H9 (cell line): ENCODE measurements around the gene CCKAR. TPM values are rescaled to one million over a fixed set of nuclear protein-coding genes. Genes with fewer than 3 reads are reported as not detected.

Experiments used
- DNase-seq: peaks from one replicate; pipeline ENCODE4 v3.0.0-alpha.2; 2017
- H2AFZ ChIP-seq: one replicate; pipeline ENCODE4 v1.6.1; 2013; ENCODE audit warnings: mild to moderate bottlenecking, low read length, control low read depth, moderate library complexity
- H2AK5ac ChIP-seq: 2 replicates; pipeline ENCODE4 v1.6.1; 2013; ENCODE audit warnings: low read length, control low read depth, mixed read lengths; ENCODE audit not compliant: insufficient read length
- H2BK120ac ChIP-seq: one replicate; pipeline ENCODE4 v1.6.1; 2013; ENCODE audit warnings: low read depth, mild to moderate bottlenecking, low read length, control low read depth, inconsistent platforms; ENCODE audit not compliant: poor library complexity, severe bottlenecking
- H2BK12ac ChIP-seq: 2 replicates; pipeline ENCODE4 v1.6.1; 2013; ENCODE audit warnings: low read length, control low read depth, mixed read lengths, low read depth; ENCODE audit not compliant: insufficient read length
- H2BK15ac ChIP-seq: 2 replicates; pipeline ENCODE4 v1.6.1; 2013; ENCODE audit warnings: low read depth, low read length, control low read depth
- H2BK20ac ChIP-seq: one replicate; pipeline ENCODE4 v1.6.1; 2013; ENCODE audit warnings: low read depth, mild to moderate bottlenecking, low read length, control low read depth, inconsistent platforms; ENCODE audit not compliant: poor library complexity, severe bottlenecking
- H2BK5ac ChIP-seq: 2 replicates; pipeline ENCODE4 v1.6.1; 2013; ENCODE audit warnings: low read length, control low read depth, mixed read lengths; ENCODE audit not compliant: insufficient read length
- H3K14ac ChIP-seq: 2 replicates; pipeline ENCODE4 v1.6.1; 2013; ENCODE audit warnings: low read length, control low read depth; ENCODE audit not compliant: insufficient read depth
- H3K18ac ChIP-seq: 2 replicates; pipeline ENCODE4 v1.6.1; 2013; ENCODE audit warnings: low read depth, mild to moderate bottlenecking, mixed read lengths, low read length, control low read depth; ENCODE audit not compliant: insufficient read length
- H3K23ac ChIP-seq: 2 replicates; pipeline ENCODE4 v1.6.1; 2013; ENCODE audit warnings: low read length, control low read depth, mixed read lengths, low read depth; ENCODE audit not compliant: insufficient read length
- H3K23me2 ChIP-seq: 2 replicates; pipeline ENCODE4 v1.6.1; 2013; ENCODE audit warnings: low read depth, mild to moderate bottlenecking, mixed read lengths, low read length, control low read depth; ENCODE audit not compliant: insufficient read length, poor library complexity, severe bottlenecking
- H3K27ac ChIP-seq: 2 replicates; pipeline ENCODE4 v1.5.1; 2013; ENCODE audit warnings: low read length, control low read depth, mixed read lengths, low read depth; ENCODE audit not compliant: insufficient read length
- H3K27me3 ChIP-seq: 2 replicates; pipeline ENCODE4 v1.6.1; 2013; ENCODE audit warnings: low read length, control low read depth, inconsistent platforms; ENCODE audit not compliant: insufficient read depth
- H3K4ac ChIP-seq: 2 replicates; pipeline ENCODE4 v1.6.1; 2013; ENCODE audit warnings: low read depth, mild to moderate bottlenecking, control low read depth, inconsistent platforms, low read length, moderate library complexity
- H3K4me1 ChIP-seq: 2 replicates; pipeline ENCODE4 v1.6.1; 2013; ENCODE audit warnings: low read length, control low read depth, inconsistent platforms; ENCODE audit not compliant: insufficient read depth
- H3K4me2 ChIP-seq: 2 replicates; pipeline ENCODE4 v1.6.1; 2013; ENCODE audit warnings: low read length, control low read depth, mixed read lengths; ENCODE audit not compliant: insufficient read length, insufficient read depth
- H3K56ac ChIP-seq: 2 replicates; pipeline ENCODE4 v1.6.1; 2013; ENCODE audit warnings: low read depth, mild to moderate bottlenecking, mixed read lengths, low read length, control low read depth; ENCODE audit not compliant: insufficient read length
- H3K79me1 ChIP-seq: 2 replicates; pipeline ENCODE4 v1.6.1; 2013; ENCODE audit warnings: low read depth, mild to moderate bottlenecking, moderate library complexity, low read length, control low read depth, inconsistent platforms; ENCODE audit not compliant: insufficient read depth, poor library complexity, severe bottlenecking
- H3K79me2 ChIP-seq: 2 replicates; pipeline ENCODE4 v1.6.1; 2013; ENCODE audit warnings: low read length, control low read depth, inconsistent platforms; ENCODE audit not compliant: insufficient read depth
- H3K9ac ChIP-seq: 2 replicates; pipeline ENCODE4 v1.6.1; 2013; ENCODE audit warnings: low read length, control low read depth, mixed read lengths; ENCODE audit not compliant: insufficient read length; ENCODE audit errors: extremely low read depth
- H3K9me3 ChIP-seq: one replicate; pipeline ENCODE4 v1.6.1; 2013; ENCODE audit warnings: low read depth, low read length, inconsistent platforms; ENCODE audit not compliant: control insufficient read depth
- H3T11ph ChIP-seq: one replicate; pipeline ENCODE4 v1.6.1; 2013; ENCODE audit warnings: mild to moderate bottlenecking, low read length, control low read depth, inconsistent platforms
- H4K20me1 ChIP-seq: one replicate; pipeline ENCODE4 v1.6.1; 2013; ENCODE audit not compliant: control insufficient read depth, insufficient read length, insufficient read depth
- H4K5ac ChIP-seq: 2 replicates; pipeline ENCODE4 v1.6.1; 2013; ENCODE audit warnings: low read depth, mild to moderate bottlenecking, mixed read lengths, low read length, control low read depth; ENCODE audit not compliant: insufficient read length
- H4K8ac ChIP-seq: replicated peaks from 2 replicates; pipeline ENCODE4 v1.6.1; 2013; ENCODE audit warnings: low read length, control low read depth, mixed read lengths, low read depth; ENCODE audit not compliant: insufficient read length
- H4K91ac ChIP-seq: 2 replicates; pipeline ENCODE4 v1.6.1; 2013; ENCODE audit warnings: low read depth, mild to moderate bottlenecking, moderate library complexity, mixed read lengths, low read length, control low read depth; ENCODE audit not compliant: insufficient read length
- H3K27ac Mint-ChIP-seq, 3 experiments: 2 replicates in 2 of 3; 3 replicates in 1 of 3; pipeline ENCODE4 v1.8.0; 2020 to 2021; ENCODE audit warnings: mixed read lengths in 3 of 3, mild to moderate bottlenecking in 1 of 3, moderate library complexity in 1 of 3
- H3K27me3 Mint-ChIP-seq: 2 replicates; pipeline ENCODE4 v1.8.0; 2021; ENCODE audit warnings: low read depth, mild to moderate bottlenecking, moderate library complexity, mixed read lengths
- H3K36me3 Mint-ChIP-seq, 3 experiments: 2 replicates in 2 of 3; 3 replicates in 1 of 3; pipeline ENCODE4 v1.8.0; 2020 to 2021; ENCODE audit warnings: low read depth in 3 of 3, mixed read lengths in 3 of 3; ENCODE audit not compliant: insufficient read depth in 1 of 3
- H3K4me1 Mint-ChIP-seq, 2 experiments: 2 replicates each; pipeline ENCODE4 v1.8.0; 2020; ENCODE audit warnings: mixed read lengths in 2 of 2
- H3K4me3 Mint-ChIP-seq, 2 experiments: 2 replicates in 1 of 2; 3 replicates in 1 of 2; pipeline ENCODE4 v1.8.0; 2020 to 2021; ENCODE audit warnings: mild to moderate bottlenecking in 2 of 2, mixed read lengths in 2 of 2, moderate library complexity in 1 of 2
- H3K9me3 Mint-ChIP-seq, 2 experiments: 2 replicates in 1 of 2; 3 replicates in 1 of 2; pipeline ENCODE4 v1.8.0; 2020; ENCODE audit warnings: mild to moderate bottlenecking in 2 of 2, mixed read lengths in 2 of 2, moderate library complexity in 1 of 2
- CTCF ChIP-seq: fragments of 200-600 bp; sonication (generic); conservative IDR thresholded peaks from 3 replicates; pipeline ENCODE4 v1.8.0; 2021; ENCODE audit warnings: antibody characterized with exemption, mild to moderate bottlenecking
- WGBS: extraction: QIAGEN DNeasy Blood & Tissue Kit; methylation state at CpG from one replicate; pipeline ENCODE4 v1.1.7; 2013; ENCODE audit warnings: missing lambda C conversion rate, low lambda C conversion rate, mixed read lengths; ENCODE audit not compliant: insufficient read length; ENCODE audit errors: extremely low coverage; 5-methylcytosine and 5-hydroxymethylcytosine counted together
- total RNA-seq: library from RNA; stranded (reverse); gene quantifications from 2 replicates; pipeline ENCODE4 v1.2.1, GENCODE V29; 2021

CCKAR gene
- total RNA-seq, 1 experiment from 2014 or later: not detected

GRCh38 chr4:26441771-26442170 lies 48.5 kb downstream of the CCKAR start:
- H2AK5ac ChIP-seq: no peak overlapping the region
- H3K27ac ChIP-seq: no peak overlapping the region
- H2BK12ac ChIP-seq: no peak overlapping the region
- H3K4me1 ChIP-seq: no peaks in the 10 kb centered on the region
- TF ChIP-seq CTCF: no peak
- no peak overlapping the region for H2BK15ac ChIP-seq
- H3K4ac ChIP-seq: no peak overlapping the region
- H3K27ac Mint-ChIP-seq: no peak overlapping the region
- H3K79me1 ChIP-seq: no peaks in the 10 kb centered on the region
- no peak overlapping the region for H4K5ac ChIP-seq
- H3K9me3 ChIP-seq: peaks cover 5% of the 10 kb centered on the region
- H2AFZ ChIP-seq: no peak overlapping the region
- H3K23me2 ChIP-seq: no peaks in the 10 kb centered on the region
- no peak overlapping the region for H2BK120ac ChIP-seq
- no peaks in the 10 kb centered on the region for H4K20me1 ChIP-seq
- H2BK20ac ChIP-seq: no peak overlapping the region
- H3K56ac ChIP-seq: no peak overlapping the region
- no peaks in the 10 kb centered on the region; the same call in 1 of the 2 replicates for H3K27me3 Mint-ChIP-seq
- peaks cover 16 to 73% (median 45%) of the 10 kb centered on the region in 3 experiments for H3K36me3 Mint-ChIP-seq
- no peak overlapping the region for H3T11ph ChIP-seq
- WGBS: no CpG with 5 or more reads among the region's 5 CpGs
- H3K9me3 Mint-ChIP-seq: peaks cover 8 to 30% of the 10 kb centered on the region in 2 experiments
- H2BK5ac ChIP-seq: no peak overlapping the region
- no peak overlapping the region for H3K23ac ChIP-seq
- no peaks in the 10 kb centered on the region for H3K4me1 Mint-ChIP-seq
- no peak for DNase-seq
- H4K91ac ChIP-seq: no peak overlapping the region
- H3K4me3 Mint-ChIP-seq: no peak overlapping the region
- H3K79me2 ChIP-seq: no peaks in the 10 kb centered on the region
- H3K14ac ChIP-seq: no peak overlapping the region
- H3K4me2 ChIP-seq: no peak overlapping the region
- no peak overlapping the region for H3K9ac ChIP-seq
- no peak overlapping the region for H3K18ac ChIP-seq
- no peaks in the 10 kb centered on the region for H3K27me3 ChIP-seq
- no peak overlapping the region for H4K8ac ChIP-seq
